Naive thymus-derived CD4-positive, alpha-beta T cell (primary cell): ENCODE measurements around the gene GPRASP3. TPM values are rescaled to one million over a fixed set of nuclear protein-coding genes. Genes with fewer than 3 reads are reported as not detected.
"Not testable (repeated sequence)": the region's sequence is repeated elsewhere in the genome, so short reads cannot be mapped to it uniquely, and the experiment has no call there.

Experiments used
- ATAC-seq: fragments of 150-1000 bp; cut with Tn5 transposase; 2 replicates; pipeline ENCODE4 v1.10.0; 2021; ENCODE audit warnings: mild to moderate bottlenecking, moderate library complexity
- CTCF ChIA-PET: fragments of 350-600 bp; sonication (Branson Sonifier 250); formaldehyde crosslinking; loops from one replicate; lab custom pipeline; 2021; ENCODE audit warnings: antibody characterized with exemption; lab: Charles Lee
- POLR2A ChIA-PET: fragments of 350-600 bp; sonication (Branson Sonifier 250); formaldehyde crosslinking; loops from one replicate; lab custom pipeline; 2021; ENCODE audit warnings: antibody characterized with exemption, inconsistent platforms; lab: Charles Lee
- DNase-seq, 9 donors: peaks; one replicate each; pipeline versions ENCODE4 v3.0.0 to v3.0.0-alpha.2; 2020 to 2022; ENCODE audit warnings: mixed read lengths in 1 of 9
- H3K27ac ChIP-seq: one replicate; pipeline ENCODE4 v1.7.0; 2013; ENCODE audit warnings: mild to moderate bottlenecking, low read depth, low read length, moderate library complexity
- H3K27me3 ChIP-seq, 2 donors: one replicate each; pipeline ENCODE4 v1.7.0; 2013; ENCODE audit warnings: low read length in 2 of 2, mild to moderate bottlenecking in 2 of 2, moderate library complexity in 2 of 2; ENCODE audit not compliant: control insufficient read depth in 2 of 2, insufficient read depth in 2 of 2
- H3K36me3 ChIP-seq, 3 experiments: 1 replicate in 2 of 3; 2 replicates in 1 of 3; pipeline ENCODE4 v1.7.0; 2013; ENCODE audit warnings: low read length in 3 of 3, mild to moderate bottlenecking in 3 of 3, moderate library complexity in 1 of 3; ENCODE audit not compliant: insufficient read depth in 3 of 3, control insufficient read depth in 2 of 3
- H3K4me1 ChIP-seq, 2 donors: one replicate each; pipeline ENCODE4 v1.7.0; 2013; ENCODE audit warnings: low read length in 2 of 2, mild to moderate bottlenecking in 2 of 2, moderate library complexity in 1 of 2; ENCODE audit not compliant: control insufficient read depth in 2 of 2, insufficient read depth in 2 of 2
- H3K4me3 ChIP-seq: 2 replicates; pipeline ENCODE4 v1.7.0; 2013; ENCODE audit warnings: mild to moderate bottlenecking, low read length
- H3K9me3 ChIP-seq, 3 experiments: 1 replicate in 2 of 3; 2 replicates in 1 of 3; pipeline ENCODE4 v1.7.0; 2013; ENCODE audit warnings: low read length in 3 of 3; ENCODE audit not compliant: control insufficient read depth in 2 of 3
- H3K27ac Mint-ChIP-seq, 9 donors: one replicate each; pipeline ENCODE4 v1.8.0; 2020 to 2022; ENCODE audit warnings: mixed read lengths in 9 of 9, mild to moderate bottlenecking in 8 of 9, moderate library complexity in 5 of 9, inconsistent platforms in 2 of 9
- H3K27me3 Mint-ChIP-seq, 5 donors: one replicate each; pipeline ENCODE4 v1.8.0; 2021 to 2022; ENCODE audit warnings: mixed read lengths in 5 of 5, mild to moderate bottlenecking in 1 of 5
- H3K36me3 Mint-ChIP-seq, 5 donors: one replicate each; pipeline ENCODE4 v1.8.0; 2020 to 2022; ENCODE audit warnings: mixed read lengths in 5 of 5, mild to moderate bottlenecking in 3 of 5, inconsistent platforms in 1 of 5
- H3K4me1 Mint-ChIP-seq, 7 donors: one replicate each; pipeline ENCODE4 v1.8.0; 2020 to 2022; ENCODE audit warnings: mixed read lengths in 7 of 7, mild to moderate bottlenecking in 3 of 7, inconsistent platforms in 1 of 7
- H3K4me3 Mint-ChIP-seq, 10 donors: one replicate each; pipeline ENCODE4 v1.8.0; 2020 to 2022; ENCODE audit warnings: mild to moderate bottlenecking in 10 of 10, mixed read lengths in 10 of 10, moderate library complexity in 6 of 10, inconsistent platforms in 2 of 10
- H3K9me3 Mint-ChIP-seq, 11 donors: one replicate each; pipeline ENCODE4 v1.8.0; 2020 to 2022; ENCODE audit warnings: mixed read lengths in 11 of 11, mild to moderate bottlenecking in 4 of 11, inconsistent platforms in 1 of 11, moderate library complexity in 1 of 11
- intact Hi-C, 2 donors: fragments of 100-400 bp; cut with micrococcal nuclease; formaldehyde crosslinking; loops; one replicate each; pipeline ENCODE4 v1.15.1; 2023
- polyA plus RNA-seq, 2 donors: library from polyadenylated mRNA; unstranded; fragments of 300-500 nt; fragmentation: Illumina TruSeq; gene quantifications; one replicate each; pipeline ENCODE4 v1.2.3, GENCODE V29; 2021
- total RNA-seq, 6 experiments: library from RNA in 5 of 6; stranded (reverse) in 5 of 6; gene quantifications; 1 replicate in 5 of 6; 2 replicates in 1 of 6; pipeline ENCODE4 v1.2.3 and lab custom pipeline; 2021 to 2026

Gene GPRASP3
- total RNA-seq (1 to 10 TPM; 1.5 to 3.5 (median 1.9) TPM), polyA plus RNA-seq (1 to 10 TPM in 1 of 2 donors, under 1 TPM in 1; 0.39 to 1.4 TPM), total RNA-seq (lab: John Stamatoyannopoulos, UW) (not detected)

DNA sequence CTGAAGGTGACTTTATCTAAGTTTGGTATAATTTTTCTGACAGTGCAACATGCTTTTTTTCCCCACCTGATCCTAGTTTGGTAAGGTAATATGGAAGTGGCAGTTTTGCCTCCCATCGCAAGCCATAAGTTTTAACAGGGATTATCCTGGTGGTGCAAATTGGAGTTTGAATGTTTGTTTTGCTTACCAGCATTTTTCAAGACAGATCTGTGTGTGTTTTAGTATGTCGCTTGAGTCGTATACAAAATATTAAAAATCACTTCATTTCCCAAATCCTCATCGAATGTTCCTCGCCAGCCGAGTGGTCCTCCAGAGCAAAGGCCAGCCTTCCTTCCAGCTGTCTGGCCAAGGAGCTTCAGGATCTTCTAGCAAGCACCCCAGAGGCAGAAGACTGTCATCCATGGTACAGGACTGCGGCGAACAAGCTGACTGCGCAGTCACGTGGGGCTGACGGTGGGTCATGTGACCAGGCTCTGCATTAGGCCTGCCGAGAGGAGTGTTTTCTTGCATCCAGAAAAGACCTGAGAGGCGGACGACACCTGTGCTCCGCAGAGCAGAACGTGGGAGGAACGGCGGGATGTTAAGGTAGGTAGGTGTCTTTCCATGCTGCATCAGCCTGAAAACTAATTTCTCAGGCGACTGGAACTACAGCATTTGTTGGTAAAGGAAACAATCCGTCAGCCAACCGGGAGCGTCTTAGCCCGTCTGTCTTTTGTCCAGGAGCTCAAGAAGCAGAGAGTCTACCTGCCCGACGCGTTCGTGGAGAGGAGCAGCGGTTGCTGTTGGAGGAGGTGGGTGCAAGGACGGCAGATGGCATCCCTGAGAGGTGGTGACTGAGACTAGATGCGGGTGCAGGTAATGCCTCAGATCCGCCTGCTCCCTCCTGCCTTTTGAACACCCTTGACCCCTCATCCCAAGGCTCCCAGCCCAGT is at the start of gene GPRASP3:
Gene GPRASP3 (plus strand): TSS at position 507 of the 932 bp plus-strand sequence. CDS start 28,253 bp downstream, outside the sequence.
- Mint-ChIP-seq H3K4me3 (peak within 1 kb of the TSS; percentile 88 to 96 (median 93)), H3K4me1 (peaks cover 4 to 18% (median 15%) of the 10 kb centered on the region in 7 donors), H3K9me3 (no peaks in the 10 kb centered on the region), H3K36me3 (peaks cover 0 to 2% (median 0%) of the 10 kb centered on the region in 5 donors), H3K27ac (peak within 1 kb of the TSS; percentile 82 to 94 (median 88)), H3K27me3 (no peaks in the 10 kb centered on the region)
- Histone ChIP-seq H3K27me3 (no peaks in the 10 kb centered on the region), H3K9me3 (no peaks in the 10 kb centered on the region), H3K4me1 (no peaks in the 10 kb centered on the region), H3K27ac (peak within 1 kb of the TSS; percentile 49), H3K4me3 (peak within 1 kb of the TSS; percentile 66), H3K36me3 (no peaks in the 10 kb centered on the region)
- ATAC-seq (peak; percentile 97), DNase-seq (peak; percentile 30 to 76 (median 66))
- POLR2A ChIA-PET = interaction anchor here (1.0 kb wide), 1 partner anchor 122 kb away, joined by 3 read pairs; no protein-coding TSS in a partner anchor
- CTCF ChIA-PET = no interaction called here
- intact Hi-C loops = loop anchor here (1.0 to 2.0 kb wide), 3 partner anchors 8 to 62 kb away; partner anchors contain the start of gene GPRASP2 (in 1 of the 2)

DNA sequence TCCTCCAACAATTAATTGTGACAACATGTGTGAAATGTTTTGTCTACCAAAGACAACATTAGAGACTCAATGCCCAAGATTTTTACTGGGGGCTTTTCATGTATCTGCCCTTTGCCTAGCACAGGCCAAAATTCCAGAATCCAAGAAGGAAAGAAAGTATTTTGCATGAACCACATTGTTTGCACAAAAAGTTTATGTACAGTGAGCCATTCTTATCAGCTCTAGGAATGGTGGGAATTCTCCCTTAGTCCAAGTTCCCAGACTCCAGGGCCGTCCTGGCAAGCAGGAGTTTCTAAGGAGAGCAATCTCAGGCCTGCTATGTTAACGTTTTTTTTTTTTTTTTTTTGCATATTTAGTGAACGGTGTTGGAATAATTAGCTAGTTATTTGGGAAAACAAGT is 47.7 kb upstream of the GPRASP3 start:
- Mint-ChIP-seq H3K9me3 (peaks cover 0 to 20% (median 4%) of the 10 kb centered on the region in 11 donors), H3K27ac (no peak overlapping the region), H3K4me3 (no peak overlapping the region), H3K36me3 (peaks cover 7 to 33% (median 12%) of the 10 kb centered on the region in 5 donors), H3K4me1 (peaks cover 0 to 30% (median 12%) of the 10 kb centered on the region in 7 donors), H3K27me3 (no peaks in the 10 kb centered on the region)
- Histone ChIP-seq H3K9me3 (no peaks in the 10 kb centered on the region), H3K27me3 (no peaks in the 10 kb centered on the region), H3K36me3 (no peaks in the 10 kb centered on the region), H3K4me3 (no peak overlapping the region), H3K27ac (no peak overlapping the region), H3K4me1 (no peaks in the 10 kb centered on the region)
- DNase-seq (no peak), ATAC-seq (no peak)
- CTCF ChIA-PET = no interaction called here
- POLR2A ChIA-PET = no interaction called here
- intact Hi-C loops = no loop called here

DNA sequence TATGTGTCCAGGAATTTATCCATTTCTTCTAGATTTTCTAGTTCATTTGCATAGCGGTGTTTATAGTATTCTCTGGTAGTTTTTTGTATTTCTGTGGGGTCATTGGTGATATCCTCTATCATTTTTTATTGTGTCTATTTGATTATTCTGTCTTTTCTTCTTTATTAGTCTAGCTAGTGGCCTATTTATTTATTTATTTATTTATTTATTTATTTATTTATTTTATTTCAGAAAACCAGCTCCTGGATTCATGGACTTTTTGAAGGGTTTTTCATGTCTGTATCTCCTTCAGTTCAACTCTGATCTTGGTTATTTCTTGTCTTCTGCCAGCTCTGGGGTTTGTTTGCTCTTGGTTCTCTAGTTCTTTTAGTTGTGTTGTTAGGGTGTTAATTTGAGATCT is 43.1 kb upstream of the GPRASP3 start:
- H3K4me3 ChIP-seq, ATAC-seq, H3K4me1 ChIP-seq, H3K36me3 ChIP-seq, H3K27ac ChIP-seq, H3K9me3 ChIP-seq, DNase-seq, POLR2A ChIA-PET, intact Hi-C loops, H3K27me3 ChIP-seq, H3K27me3 Mint-ChIP-seq, H3K27ac Mint-ChIP-seq: not testable (repeated sequence)
- Mint-ChIP-seq H3K36me3 (peaks cover 5 to 54% (median 23%) of the 10 kb centered on the region in 5 donors), H3K4me1 (peaks cover 0 to 26% (median 13%) of the 10 kb centered on the region in 7 donors), H3K4me3 (peak overlapping the region in 1 of 10 donors; percentile 32), H3K9me3 (peaks cover 0 to 28% (median 7%) of the 10 kb centered on the region in 11 donors)
- CTCF ChIA-PET = interaction anchor here (0.6 kb wide), 1 partner anchor 17 kb away, joined by 3 read pairs; no protein-coding TSS in a partner anchor

GRCh38 chrX:102684772-102685520 is 35.6 kb upstream of the GPRASP3 start:
- Histone ChIP-seq H3K4me3 (no peak overlapping the region), H3K27ac (no peak overlapping the region), H3K36me3 (no peaks in the 10 kb centered on the region), H3K9me3 (peaks cover 0 to 6% (median 0%) of the 10 kb centered on the region in 3 experiments), H3K4me1 (no peaks in the 10 kb centered on the region), H3K27me3 (no peaks in the 10 kb centered on the region)
- H3K4me3 Mint-ChIP-seq = no peak overlapping the region
- CTCF ChIA-PET = no interaction called here
- no peak overlapping the region for H3K27ac Mint-ChIP-seq
- ATAC-seq (no peak), DNase-seq (no peak)
- POLR2A ChIA-PET = no interaction called here
- peaks cover 5 to 53% (median 40%) of the 10 kb centered on the region in 5 donors for H3K36me3 Mint-ChIP-seq
- H3K4me1 Mint-ChIP-seq = peaks cover 0 to 24% (median 7%) of the 10 kb centered on the region in 7 donors
- H3K9me3 Mint-ChIP-seq = peaks cover 0 to 49% (median 11%) of the 10 kb centered on the region in 11 donors
- H3K27me3 Mint-ChIP-seq = no peaks in the 10 kb centered on the region
- intact Hi-C loops = no loop called here

- DNase-seq (no peak), ATAC-seq (no peak)
- no peak overlapping the region for H3K4me3 Mint-ChIP-seq
- H3K9me3 Mint-ChIP-seq = peaks cover 0 to 11% (median 3%) of the 10 kb centered on the region in 11 donors
- intact Hi-C loops = no loop called here
- Histone ChIP-seq H3K36me3 (no peaks in the 10 kb centered on the region), H3K27me3 (no peaks in the 10 kb centered on the region), H3K4me3 (no peak overlapping the region), H3K27ac (no peak overlapping the region), H3K9me3 (no peaks in the 10 kb centered on the region), H3K4me1 (no peaks in the 10 kb centered on the region)
- H3K27ac Mint-ChIP-seq = peak overlapping the region in 1 of 9 donors; percentile 19
- no peaks in the 10 kb centered on the region for H3K4me1 Mint-ChIP-seq
- no peaks in the 10 kb centered on the region for H3K27me3 Mint-ChIP-seq
- ChIA-PET CTCF (interaction anchor here (0.7 kb wide), 1 partner anchor 17 kb away, joined by 3 read pairs; no protein-coding TSS in a partner anchor), POLR2A (no interaction called here)
- peaks cover 0 to 30% (median 13%) of the 10 kb centered on the region in 5 donors for H3K36me3 Mint-ChIP-seq
Measured at GRCh38 chrX:102694749-102695148, 25.8 kb upstream of the GPRASP3 start.

DNA sequence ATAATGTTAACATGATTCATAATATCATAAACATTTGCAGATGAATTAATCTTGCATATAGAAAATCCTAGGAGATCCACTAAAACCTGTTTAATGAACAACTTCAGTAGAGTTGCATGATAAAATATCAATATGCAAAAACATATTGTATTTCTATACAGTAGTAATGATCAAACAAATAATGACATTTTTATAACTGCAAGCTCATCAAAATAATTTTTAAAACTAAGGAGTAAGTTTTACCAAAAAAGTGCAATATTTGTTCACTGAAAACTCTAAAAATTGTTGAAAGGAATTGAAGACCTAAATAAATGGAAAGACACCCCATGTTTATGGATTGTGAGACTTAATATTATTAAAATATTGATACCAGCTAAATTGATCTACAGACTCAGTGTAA is 24.2 kb upstream of the GPRASP3 start:
- Histone ChIP-seq H3K4me1 (no peaks in the 10 kb centered on the region), H3K27ac (no peak overlapping the region), H3K9me3 (no peaks in the 10 kb centered on the region), H3K36me3 (no peaks in the 10 kb centered on the region), H3K4me3 (no peak overlapping the region), H3K27me3 (no peaks in the 10 kb centered on the region)
- H3K27me3 Mint-ChIP-seq = no peaks in the 10 kb centered on the region
- no peak for DNase-seq
- ChIA-PET CTCF (no interaction called here), POLR2A (no interaction called here)
- no peaks in the 10 kb centered on the region for H3K4me1 Mint-ChIP-seq
- H3K9me3 Mint-ChIP-seq = peaks cover 0 to 6% (median 0%) of the 10 kb centered on the region in 11 donors
- H3K36me3 Mint-ChIP-seq = peaks cover 0 to 24% (median 6%) of the 10 kb centered on the region in 5 donors
- intact Hi-C loops = no loop called here
- no peak overlapping the region for H3K4me3 Mint-ChIP-seq
- no peak overlapping the region for H3K27ac Mint-ChIP-seq
- no peak for ATAC-seq
